Retina (tissue), 1 donor: ENCODE results near the gene ASPHD2.
"Not testable (repeated sequence)": the region's sequence is repeated elsewhere in the genome, so short reads cannot be mapped to it uniquely, and the experiment has no call there.

Experiments
- DNase-seq: peaks from one replicate; pipeline ENCODE4 v3.0.0-alpha.2; 2016

Gene ASPHD2

DNA sequence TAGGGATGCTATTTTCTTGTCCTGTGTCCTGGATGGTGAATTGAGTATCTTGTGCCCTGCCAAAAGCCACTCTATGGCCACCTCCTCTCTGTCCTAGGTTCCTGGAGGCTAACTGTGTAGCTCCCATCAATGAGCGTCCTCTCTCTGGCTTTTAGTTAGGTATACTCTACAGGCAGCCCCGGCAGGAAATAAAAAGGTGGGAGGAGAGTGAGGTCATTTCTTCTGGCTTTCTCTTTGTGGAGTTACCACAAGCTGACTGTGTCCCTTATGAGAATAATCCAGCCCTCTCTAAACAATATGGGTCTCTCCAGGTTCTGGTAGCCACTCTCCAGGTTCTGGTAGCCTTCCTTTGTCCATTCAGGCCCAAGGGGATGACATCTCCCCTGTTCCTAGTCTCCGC lies 11.7 kb upstream of the ASPHD2 start:
- DNase-seq: no peak

DNA sequence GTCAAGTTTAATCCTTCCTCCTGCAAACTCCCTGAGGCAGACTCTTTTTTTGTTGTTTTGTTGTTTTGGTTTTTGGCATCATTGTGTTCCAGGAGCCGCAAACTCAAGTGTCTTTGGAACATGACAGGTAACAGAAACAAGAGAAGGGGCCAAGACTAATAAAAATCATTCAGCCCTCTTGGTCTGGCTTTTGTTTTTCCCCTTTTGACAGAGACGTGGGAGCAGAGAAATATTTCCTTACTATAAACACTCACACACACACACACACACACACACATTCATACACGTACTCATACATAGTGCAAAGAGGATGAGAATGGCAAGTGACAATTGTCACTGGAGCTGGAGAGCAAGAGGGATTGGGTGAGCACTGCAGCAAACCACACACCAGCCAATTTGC lies 10.4 kb upstream of the ASPHD2 start:
- no peak for DNase-seq

DNA sequence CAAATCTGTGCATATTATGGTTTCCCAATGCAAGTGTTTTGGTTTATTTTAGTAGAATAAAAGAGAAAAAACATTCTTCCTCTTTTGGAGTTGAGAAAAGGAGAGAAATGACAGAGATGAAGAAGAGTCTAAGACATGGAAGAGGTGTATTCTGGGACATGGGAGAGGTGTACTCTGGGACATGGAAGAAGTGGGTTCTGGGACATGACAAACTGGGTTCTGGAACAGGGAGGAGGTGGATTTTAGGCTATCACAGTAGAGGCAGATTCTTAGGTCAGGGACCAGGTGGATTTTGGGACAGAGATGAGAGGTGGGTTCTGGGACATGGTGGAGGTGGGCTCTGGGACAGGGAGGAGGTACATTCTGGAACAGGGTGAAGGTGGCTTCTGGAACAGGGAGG lies 2.1 kb upstream of the ASPHD2 start:
- DNase-seq: no peak

DNA sequence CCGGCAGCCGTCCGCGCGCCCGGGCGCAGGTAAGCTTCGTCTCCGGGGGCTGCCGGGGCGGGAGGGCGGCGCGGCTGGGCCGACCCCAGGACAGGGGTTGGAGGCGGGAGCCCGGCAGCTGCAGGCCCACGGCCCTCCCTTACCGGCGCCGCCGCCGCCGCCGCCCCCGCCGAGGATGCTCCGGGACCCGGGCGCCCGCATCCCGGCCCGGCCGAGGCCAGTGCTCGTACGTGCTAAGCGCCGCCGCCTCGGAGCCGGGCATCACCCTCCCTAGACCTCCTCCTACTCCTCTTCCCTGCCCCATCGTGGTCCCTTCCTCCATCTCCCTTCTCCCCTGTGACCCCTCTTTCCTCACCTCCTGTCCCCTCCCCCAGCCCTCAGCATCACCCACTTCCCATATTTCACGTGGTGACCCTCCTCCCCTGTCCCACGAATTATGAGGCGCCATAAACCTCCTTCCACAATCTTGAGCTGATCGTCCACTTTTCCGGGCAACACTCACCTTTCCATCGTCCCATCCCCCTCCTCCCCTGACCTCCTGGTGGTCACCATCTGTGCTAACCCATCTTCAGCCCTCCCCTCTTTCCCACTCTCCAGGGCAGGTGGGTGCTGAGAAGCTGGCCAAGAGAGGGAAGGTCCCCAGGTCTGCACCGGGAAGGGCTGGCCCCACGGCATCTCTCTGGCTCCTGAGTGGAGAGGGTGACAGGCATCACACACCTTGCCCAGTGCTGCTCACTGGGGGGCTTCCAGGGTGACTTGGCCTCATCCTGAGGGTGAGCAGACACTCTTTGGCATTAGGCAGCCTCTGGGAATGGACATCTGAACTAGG lies 612 bp downstream of the ASPHD2 start:
- no peak for DNase-seq

DNA sequence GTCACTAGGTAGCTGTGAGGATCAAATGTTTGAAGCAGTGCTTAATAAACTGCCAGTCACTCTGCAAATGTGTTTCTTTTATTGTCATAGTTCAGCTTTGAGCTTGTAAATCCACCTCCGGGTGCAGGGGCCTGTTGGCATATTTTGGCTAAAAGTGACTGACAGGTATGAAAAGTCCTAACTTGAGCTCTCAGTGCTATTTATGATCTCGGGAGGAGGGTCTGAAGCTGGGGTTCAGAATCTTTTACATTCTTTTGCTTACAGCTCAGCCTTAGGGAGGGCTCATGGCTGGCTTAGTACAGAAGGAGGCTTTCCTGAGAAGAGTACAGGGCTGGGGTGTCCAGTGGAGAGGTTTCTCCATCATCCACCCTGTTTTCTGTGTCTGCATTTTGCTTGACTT lies 1.5 kb downstream of the ASPHD2 start:
- no peak for DNase-seq

DNA sequence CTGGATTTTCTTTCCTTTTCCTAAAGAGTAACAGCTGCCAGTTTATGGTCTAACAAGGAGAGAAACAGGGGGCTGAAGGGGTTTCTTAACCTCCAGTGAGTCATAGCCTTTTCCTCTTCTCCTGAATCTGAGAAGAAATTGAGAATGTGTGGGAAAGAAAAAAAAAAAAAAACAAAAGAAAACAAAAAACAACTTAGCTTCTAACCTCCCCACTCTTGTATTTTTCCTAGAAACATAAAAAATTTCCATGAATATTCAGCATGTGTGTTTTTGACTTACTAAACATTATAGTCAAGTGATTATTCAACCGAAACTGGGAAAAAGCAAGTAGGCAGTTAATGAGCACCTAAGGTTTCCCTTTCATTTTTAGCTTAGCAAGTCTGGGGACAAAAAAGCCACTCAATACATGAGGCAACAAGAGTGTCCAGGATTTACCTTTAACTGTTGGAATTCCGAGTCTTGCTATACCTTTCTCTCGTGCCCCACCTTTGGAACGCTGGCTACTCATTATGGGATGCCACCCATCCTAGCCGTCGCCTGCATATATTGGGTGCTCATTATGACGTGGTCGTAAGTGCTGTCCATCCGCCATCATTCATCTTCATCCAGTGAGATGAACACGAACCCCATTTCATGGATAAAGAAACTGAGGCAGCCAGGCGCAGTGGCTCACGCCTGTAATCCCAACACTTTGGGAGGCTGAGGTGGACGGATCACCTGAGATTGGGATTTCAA lies 2.4 kb downstream of the ASPHD2 start:
- DNase-seq: no peak

DNA sequence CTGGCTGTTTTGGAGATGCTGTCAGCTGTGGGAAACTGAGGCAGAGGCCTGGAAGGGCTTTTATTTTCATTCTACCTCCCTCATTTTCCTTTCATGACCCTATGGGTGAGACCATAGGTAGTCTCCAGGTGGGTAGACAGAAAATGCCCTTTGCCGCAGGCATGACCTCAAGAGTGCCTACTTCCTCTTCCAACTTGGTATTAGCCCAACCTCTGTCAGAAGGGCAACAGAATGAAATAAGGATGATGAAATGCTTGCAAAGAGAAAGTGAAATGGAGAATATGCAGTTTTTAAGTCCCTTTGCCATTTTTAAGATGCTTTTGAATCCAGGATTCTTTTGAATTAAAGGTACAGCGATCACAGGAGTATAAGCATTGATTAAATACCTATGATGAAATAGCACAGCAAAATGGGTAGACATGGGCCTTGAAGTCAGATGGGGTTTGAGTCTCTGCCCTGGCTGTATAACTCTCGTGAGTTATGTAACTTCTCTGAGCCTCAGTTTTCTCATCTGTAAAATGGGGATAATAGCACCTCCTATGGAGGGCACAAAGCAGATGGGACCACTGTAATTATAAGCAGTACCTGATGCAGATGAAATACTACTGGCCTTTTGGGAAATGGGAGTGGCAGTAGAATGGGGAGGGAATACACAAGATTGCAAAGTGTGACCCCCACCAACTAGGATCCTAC lies 3.7 kb downstream of the ASPHD2 start:
- DNase-seq: no peak

DNA sequence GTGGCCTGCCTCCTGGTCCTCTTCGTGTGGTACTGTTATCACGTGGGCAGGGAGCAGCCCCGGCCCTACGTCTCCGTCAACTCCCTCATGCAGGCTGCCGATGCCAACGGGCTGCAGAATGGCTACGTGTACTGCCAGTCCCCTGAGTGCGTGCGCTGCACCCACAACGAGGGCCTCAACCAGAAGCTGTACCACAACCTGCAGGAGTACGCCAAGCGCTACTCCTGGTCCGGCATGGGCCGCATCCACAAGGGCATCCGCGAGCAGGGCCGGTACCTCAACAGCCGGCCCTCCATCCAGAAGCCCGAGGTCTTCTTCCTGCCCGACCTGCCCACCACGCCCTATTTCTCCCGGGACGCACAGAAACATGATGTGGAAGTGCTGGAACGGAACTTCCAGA lies 4.7 kb downstream of the ASPHD2 start:
- no peak for DNase-seq

DNA sequence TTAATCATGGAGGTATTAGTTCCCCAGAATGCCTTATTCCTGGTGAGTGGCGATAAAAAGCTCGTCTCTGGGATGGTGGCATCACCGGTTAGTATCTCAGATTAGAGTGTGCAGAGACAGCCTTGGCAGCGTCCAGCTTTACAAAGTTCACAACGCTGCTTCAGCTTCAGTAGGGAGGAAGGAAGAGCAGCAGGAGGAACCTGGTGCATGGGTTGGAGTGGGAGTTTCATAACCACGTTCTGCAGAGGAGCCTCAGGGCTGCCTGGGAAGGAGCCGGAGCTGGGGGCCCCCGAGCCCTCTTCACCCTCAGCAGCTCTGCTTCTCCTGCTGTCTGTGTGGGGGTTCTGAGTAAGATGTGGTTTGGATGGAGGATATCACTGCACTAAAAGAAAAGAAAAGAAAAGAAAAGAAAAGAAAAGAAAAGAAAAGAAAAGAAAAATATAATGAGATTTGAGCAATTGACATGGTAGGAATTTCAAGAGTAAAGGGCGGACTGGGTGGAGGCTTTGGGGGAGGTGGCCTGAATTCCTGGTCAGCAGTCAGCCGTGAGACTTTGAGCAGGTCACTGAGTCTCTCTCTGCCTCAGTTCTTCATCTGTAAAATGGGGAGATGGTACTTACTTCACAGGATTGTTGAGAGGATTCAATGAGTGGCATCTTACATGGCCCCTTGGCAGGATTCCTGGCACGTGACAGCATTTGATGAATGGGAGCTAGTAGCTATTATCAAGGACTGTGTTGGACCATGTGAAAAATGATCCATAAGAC lies 6.5 kb downstream of the ASPHD2 start:
- no peak for DNase-seq

DNA sequence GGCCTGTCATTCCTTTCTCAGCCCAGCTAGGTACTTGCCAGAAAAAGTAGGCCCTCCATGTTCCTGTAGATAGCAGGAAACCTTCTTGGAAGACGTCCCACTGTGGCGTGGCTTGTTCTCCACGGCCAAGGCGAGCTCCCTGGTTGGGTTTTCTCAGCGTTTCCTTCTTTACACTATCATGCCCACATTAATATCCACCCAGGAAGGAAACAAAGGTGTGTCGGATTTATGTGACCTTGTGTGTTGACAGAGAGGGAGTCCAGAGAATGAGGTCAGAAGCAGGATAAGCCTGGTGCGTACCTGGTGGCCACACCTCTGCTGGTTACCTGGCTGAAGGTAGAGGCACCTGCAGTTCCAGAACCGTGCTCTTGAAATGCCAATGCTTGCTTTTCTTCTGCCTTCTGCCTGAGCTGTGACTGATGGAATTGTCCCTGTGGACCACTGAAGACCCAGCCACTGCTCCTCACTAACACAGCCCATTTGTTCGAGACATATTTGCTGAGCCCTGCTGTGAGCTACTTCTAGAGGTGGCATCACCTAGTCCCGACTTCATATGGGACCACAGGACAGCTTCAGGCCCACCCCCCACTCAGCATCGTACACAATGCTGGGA lies 7.9 kb downstream of the ASPHD2 start:
- DNase-seq: no peak

DNA sequence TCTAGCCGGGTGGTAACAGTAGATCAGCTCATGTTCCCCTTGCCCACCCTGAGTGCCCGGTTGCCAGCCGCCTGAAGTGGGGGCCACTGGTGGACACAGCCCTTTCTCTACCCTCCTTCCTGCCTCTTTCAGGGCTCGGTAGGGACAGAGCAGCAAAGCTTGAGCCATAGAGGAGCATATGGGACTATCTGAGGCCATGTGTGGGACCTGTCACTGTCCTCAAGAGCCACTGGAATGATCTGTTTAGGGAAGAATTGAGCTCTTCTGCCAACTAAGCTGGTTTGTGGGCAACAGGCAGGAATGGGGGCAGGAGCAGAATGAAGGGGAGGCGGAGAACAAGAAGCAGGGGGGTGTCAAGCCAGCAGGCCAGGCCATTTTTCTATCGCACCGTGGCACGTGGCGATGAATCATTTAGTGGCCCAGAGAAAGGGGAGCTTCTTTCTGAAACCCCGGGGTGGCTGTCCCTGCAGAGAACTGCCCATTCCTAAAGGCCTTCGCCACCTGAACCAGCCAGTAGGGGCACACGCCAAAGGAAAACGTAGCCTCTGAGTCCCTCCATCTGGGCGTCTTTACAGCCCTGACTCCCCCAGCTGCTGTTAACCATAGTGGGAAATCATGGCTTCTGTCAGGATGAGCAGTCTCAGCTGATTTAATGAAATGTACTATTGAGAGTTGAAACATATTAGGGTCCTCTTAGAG lies 8.8 kb downstream of the ASPHD2 start:
- DNase-seq: no peak

DNA sequence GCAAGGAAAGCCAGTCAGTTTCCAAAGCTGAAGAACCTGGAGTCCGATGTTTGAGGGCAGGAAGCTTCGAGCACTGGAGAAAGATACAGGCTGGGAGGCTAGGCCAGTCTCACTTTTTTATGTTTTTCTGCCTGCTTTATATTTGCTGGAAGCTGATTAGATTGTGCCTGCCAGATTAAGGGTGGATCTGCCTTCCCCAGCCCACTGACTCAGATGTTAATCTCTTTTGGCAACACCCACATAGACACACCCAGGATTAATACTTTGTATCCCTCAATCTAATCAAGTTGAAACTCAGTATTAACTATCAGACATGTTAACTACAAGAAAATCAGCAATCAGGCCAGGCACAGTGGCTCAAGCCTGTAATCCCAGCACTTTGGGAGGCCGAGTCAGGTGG lies 9.7 kb downstream of the ASPHD2 start:
- not testable (repeated sequence) for DNase-seq

DNA sequence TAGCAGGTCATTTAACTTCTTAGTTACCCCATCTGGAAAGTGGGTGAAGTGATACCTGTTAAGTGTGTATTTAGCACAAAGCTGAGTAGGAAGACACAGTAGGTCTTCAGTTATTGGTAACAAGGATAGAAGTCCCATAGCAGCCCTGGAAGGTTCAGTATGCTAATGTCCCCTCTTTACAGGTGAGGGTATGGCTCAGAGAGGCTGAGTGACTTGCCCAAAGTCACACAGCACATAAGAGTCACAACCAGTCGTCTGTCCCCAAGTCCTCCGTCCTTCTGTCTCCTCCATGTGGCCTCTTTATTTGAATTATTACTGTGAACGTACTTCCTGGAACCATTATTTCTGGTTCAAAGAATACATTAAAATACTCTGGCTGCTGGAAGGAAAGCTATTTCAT lies 10.5 kb downstream of the ASPHD2 start:
- no peak for DNase-seq

DNA sequence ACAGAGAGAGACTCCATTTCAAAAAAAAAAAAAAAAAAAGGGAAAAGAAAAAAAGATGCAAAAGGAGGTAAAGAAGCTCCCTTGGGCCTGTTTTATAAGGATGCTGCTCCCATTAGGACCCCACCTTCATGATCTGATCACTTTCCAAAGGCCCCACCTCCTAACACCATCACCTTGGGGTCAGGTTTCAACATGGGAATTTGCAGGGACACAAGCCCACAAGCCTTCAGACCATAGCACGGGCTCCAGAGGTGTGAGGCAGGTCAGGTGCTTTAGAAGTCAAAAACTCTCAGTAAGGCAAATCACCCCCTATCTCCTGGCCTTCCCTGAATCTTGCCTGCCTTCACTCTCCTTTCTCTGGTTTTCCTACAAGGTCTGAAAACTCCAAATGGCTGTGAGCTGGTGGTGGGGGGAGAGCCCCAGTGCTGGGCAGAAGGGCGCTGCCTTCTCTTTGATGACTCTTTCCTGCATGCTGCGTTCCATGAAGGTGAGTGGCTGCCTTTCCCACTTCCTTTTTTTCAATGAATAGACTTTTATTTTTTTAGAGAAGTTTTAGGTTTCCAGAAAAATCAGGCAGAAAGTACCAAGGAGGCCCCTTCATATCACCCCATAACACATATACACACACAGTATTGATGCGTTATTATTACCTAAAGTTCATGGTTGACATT lies 13.2 kb downstream of the ASPHD2 start:
- no peak for DNase-seq

DNA sequence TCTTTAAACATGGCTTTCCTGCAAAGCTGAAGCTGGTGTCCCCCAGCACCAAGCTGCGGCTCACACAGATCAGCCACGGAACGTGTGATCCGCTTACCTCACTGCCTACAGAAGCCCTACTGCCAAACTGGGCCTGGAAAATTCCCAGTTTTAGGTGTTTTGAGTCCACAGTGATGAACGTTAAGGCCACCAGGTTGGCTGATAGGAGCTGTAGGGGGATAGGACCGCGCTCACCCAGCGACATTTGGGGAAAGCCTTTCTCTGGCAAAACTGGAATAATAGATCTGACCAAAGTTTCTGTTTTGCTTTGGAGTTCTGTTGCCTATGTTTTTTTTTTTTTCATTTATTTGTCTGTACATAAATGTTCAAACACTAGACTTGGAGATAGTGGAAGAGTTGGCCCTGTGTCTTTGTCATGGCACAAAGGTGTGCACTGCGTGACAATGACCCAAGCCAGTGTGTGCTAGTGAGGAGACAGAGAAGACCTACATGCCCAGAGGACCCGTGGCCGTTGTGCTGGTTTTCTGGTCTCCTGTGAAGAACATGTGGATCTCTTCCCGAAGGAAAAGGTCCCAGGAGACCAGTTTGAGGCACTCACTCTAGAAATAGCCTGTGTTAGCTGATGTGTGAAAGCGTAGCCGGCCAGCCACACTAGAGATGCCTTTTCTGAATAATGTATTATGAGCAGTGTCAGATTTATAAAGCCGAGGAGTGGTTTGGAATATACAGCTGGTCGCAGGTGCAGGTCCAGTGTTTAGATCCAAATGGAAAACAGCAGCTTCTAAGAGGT lies 15.0 kb downstream of the ASPHD2 start:
- DNase-seq: peak; percentile 54

DNA sequence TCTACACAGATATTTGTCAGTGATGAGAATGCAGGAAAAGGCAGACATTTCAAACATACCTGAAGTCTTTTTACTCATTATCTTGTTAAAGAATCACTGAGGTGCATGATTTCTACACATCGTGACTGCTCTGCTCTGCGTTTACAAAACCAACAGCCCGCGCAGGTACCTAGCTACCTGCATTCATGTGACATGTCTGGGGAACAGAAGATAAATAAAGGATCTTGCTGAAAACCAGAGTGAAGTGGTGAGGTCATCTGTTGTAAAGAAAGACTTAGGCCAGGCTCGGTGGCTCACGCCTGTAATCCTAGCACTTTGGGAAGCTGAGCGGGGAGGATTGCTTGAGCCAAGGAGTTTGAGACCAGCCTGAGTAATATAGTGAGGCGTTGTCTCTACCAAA lies 15.7 kb downstream of the ASPHD2 start:
- DNase-seq: no peak

DNA sequence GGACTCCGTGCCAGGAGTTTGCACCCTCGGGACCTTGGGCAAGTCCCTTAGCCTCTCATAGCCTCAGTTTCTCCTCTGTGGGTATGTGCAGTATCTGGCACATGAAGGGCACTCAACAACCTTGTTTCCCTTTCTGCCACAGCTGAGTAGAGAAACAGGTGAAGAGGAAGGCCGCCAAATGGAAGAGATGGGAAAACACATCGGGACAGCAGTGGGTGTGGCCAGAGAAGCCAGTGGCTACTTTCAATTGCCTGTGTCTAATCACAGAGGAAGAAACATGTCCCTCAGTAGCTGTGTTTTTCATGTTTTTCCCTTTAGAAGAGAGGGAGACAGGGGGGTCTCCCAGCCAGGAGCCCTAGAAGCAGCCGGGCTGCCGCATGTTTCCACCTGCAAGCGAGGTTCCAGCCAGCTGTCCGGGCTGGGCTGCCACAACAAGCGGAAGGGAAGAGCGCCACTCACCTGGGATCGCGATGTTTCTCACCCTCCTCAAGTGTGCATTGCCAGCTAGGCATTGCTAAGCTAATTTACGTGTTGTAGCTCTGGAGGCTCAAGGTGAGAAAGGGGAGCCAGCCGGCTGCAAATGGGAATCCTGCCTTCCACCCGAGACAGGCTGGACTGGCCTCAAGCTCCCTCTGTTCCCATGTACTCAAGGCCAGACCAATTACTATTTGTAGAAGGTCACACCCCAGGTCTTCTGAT lies 16.7 kb downstream of the ASPHD2 start:
- no peak for DNase-seq

DNA sequence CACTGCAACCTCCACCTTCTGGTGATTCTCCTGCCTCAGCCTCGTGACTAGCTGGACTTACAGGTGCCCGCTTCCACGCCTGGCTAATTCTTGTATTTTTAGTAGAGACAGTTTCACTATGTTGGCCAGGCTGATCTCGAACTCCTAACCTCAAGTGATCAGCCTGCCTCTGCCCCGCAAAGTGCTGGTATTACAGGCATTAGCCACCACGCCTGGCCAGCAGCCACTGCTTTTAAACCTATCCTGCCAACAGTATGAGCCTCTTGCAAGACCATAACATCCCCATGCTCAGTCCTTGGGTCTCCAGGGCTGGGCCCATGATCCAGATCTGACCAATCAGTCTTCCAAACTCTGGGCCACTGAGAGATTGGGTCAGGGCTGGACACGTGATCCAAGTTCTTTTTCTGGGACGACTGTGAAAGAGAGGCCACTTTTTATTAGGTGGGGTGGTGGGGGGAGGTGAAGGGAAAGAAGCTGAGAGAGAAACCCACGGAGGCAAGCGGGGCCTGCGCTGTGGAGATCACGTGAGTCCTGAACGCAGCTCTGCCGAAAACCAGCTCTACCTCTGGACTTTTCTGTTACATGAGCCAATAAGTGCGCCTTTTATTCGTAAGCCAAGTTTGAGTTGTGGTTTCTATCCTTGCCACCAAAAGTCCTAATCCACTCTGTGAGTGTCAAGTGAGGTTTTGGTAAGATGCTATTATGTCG lies 17.9 kb downstream of the ASPHD2 start:
- DNase-seq: no peak
